Measurements from ENCODE around the gene TMEM272.

Gene TMEM272, protein sequence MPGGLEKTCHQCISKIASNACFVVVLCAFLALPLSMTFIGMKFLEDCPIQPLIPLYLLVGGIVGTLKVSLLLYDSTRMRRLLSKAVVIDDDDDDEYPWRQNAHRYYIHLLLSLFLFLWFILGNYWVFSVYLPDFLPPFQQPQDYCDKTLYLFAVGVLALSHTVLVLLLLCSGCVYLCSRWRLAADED

DNA sequence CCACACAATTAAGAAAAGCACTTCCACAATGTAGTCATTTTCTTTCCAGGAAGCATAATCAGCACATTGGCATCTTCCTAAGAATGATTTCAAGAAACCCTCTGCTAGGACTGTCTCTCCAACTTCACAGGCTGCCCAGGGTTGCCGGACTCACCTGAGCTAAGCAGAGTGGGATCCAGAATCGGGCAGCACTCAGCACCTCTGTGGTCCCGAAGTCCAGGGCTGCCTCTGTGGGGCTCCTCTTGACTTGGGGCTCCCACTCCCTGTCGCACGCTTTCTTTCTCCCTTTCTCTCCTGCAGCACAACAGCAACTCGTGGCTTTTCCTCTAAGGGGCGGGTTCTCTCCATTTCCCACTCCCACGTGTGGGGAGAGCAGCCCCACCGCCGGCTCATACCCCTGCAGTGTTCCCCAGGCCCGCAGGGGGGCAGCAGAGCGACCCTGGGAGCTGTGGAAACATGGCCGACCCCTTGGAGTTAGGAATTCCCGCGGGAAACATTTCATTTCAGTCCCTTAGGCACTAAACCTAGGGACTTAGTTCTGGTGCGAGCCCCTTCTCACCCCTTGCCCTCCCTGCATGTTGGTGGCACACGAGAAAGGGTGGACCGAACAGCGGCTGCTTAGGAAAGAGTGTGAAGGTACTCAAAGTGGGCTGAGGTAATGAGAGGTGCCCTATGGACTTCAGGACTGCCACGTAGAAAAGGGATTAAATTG lies at the start of gene TMEM272:
TMEM272 (minus strand) TSS at position 316 of the 712 bp plus-strand sequence. CDS start 6,647 bp downstream, outside the sequence.
- peak; percentile 68 for DNase-seq

DNA sequence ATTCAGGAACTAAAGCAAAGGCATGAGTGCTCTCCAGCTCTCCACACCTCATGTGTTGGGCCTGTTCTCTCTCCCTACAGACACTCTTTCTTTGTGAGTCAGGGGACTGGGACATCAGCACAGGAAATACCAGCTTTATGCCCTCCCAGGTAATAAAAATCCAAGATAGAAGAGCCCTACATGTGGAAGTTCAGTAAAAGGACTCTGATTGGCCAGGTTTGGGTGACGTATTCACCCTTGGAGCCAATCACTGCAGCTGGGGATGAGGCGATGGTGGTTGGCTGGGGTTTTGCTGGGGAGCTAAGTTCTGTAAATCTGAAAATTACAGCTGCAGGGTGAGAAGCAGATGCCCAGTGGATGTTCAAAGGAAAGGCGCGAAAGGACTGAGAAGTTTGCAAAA lies 49.3 kb upstream of the TMEM272 start:
- DNase-seq: no peak

DNA sequence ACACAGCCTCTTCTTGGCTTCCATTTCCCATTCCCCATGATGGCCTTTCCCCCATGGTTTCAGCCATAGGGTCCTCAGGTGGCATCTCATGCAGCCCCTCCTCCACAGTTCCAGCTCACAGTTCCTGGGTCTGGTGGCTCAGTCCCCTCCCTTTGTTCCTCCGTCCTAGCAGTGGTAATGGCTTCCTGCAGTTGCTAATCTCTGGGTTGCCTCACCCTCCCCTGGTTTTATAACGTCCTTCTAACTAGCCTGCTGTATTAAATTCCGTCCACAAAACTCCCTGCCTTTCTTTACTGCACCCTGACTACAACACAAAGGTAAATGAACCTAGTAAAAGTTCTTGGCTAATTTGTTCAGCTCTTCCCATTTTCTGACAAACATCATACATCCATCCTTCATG lies 47.7 kb upstream of the TMEM272 start:
- no peak for DNase-seq

DNA sequence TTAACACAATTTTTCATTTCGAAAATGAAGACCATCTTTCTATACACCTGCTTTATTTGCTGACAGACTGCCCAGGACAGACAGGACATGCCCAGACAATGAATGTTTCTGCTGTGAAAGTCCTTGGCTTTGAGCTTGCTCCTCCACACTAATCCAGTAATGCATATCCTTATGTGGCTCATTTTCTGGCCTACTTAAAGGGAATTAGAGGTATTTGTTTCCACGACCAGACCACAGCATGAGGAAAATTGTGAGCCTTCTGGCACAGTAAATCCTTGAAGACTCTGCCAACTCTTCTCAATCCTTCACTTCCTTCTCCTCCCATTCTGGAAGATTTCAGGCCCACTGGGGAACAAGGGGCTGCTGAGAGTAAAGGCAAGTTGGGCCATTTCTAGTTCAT lies 42.5 kb upstream of the TMEM272 start:
- DNase-seq: no peak

DNA sequence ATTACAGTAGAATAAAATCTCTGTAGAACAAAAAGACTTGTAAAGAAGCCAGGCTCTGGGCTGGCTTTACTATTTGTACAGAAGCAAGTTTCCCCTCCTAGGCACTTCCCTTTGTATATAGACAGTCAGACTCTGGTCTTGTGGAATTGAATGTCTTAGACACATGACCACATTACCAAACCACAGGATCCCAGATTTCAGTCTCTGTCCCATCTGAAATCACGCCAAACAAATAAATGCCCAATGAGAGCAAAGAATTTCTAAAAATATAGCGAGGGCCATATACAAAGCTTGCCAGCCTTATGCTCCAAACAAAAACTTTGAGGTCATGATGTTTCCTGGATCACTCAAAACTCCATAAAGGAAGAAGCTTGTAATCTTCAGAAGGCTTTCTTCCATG lies 40.7 kb upstream of the TMEM272 start:
- no peak for DNase-seq

DNA sequence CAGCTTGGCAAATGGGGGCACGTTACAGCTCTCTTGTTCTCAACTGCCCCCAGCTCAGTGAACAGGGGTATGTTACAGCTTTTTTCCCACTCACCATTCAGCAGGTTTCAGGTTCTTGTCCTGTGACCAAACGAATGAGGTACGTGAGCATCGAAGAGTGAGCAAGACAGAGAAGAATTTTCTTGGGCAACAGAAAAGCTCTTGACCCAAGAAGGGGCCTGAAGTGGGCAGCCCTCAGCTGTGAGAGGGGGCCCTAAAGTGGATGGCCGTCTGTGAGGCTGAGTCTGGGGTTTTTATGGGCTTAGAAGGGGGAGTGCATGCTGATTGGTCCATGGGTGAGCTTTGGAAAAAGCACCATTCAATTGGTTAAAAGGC lies 38.2 kb upstream of the TMEM272 start:
- DNase-seq: no peak

DNA sequence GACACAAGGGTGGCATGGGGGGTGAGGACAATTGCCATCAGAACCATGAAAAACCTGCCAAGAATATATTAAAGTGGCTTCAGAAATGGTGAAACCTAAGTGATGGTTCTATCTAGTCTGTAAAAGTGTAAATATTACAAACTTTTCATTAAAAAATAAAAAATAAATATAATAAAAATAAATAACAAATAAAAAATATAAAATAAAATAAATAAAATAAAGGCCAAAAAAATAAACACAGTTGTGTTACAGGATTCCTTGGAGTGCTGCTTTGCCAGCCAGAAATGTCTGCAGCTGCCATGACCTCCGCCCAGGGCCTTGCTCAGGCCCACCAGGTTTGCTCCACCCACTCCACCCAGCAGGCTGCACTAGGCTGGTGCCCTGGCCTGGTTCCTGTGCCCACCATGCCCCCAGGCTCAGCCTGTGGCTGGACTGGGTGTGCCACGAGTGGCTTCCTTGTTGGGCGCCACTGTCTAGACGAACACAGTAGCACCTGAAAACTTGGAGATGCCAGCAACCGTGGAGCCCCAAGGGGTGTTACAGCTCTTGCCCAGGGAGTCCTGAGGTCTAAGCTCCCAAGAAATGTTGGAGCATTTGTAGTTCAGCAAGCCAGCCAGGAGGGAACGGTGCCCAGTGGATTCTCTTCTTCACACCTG lies 37.7 kb upstream of the TMEM272 start:
- no peak for DNase-seq

DNA sequence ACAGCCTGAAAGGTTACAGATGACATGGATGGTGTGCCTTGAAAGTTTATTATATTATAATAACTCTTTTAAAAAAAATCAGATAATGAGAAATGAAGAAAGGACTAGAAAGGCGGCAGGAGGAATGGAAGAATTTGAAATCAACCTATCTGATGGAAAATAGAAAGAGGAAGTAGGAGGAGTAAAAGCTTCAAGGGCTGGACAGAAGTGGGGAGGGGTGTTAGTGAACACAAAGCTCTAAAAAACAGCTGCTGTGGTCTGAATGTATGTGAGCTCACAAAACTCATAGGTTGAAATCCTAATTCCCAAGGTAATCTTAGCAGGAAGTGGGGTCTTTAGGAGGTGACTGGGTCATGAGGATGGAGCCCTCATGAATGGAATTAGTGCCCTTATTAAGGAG lies 36.3 kb upstream of the TMEM272 start:
- no peak for DNase-seq

DNA sequence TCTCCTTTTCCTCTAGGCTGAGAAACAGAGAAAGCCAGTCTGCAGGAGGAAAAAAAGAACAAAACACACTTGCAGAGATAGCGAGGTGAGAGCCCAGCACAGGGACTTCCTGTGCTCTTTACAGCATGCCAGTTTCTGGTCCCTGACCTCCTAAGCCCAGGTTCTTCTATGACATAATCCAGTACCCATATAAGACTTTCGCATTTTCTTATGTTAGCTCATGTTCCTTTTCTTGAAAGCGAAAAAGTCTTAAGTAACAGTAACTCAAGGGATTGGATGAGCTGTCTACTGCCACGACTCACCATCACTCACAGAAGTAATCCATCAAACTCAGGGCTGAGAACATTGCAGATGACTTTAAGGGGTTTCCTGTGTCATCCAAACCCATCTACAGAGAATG lies 34.2 kb upstream of the TMEM272 start:
- DNase-seq: no peak

DNA sequence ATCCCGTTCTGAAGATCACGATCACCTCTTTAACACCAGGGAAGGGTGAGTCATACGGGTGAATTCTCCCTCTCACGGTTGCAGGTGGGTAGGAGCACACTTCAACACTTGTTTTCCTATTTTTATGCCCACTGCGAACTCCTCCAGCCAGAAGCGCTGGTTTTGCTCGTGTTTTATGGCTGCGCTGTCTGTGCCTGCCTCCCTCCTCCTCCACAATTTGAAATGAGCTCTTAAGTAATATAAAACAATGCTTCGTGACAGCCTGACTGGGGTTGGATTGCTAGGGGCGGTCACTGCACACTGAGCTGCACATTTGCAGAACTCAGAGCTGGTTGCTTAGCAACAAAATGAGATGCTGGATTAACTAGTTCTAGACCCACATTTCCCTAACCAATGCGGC lies 29.7 kb upstream of the TMEM272 start:
- no peak for DNase-seq

DNA sequence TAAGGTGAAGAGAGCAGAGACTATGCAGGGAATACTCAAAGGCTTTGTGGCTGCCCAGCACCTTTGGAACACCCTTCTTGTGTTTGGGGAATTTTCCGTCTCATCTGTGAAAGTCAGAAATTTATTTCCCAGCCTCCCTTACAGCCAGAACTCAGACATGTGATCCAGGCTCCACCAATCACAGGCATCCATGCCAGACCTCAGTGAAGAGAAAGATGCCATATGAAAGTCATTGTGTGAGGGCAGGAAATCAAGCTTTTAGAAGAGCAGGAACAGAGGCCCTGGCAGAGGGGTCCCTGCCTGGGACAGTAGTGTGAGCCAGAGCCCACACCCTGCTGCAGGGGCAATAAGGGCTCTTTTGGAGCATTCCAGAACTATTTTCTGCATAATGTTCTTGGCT lies 28.9 kb upstream of the TMEM272 start:
- no peak for DNase-seq

DNA sequence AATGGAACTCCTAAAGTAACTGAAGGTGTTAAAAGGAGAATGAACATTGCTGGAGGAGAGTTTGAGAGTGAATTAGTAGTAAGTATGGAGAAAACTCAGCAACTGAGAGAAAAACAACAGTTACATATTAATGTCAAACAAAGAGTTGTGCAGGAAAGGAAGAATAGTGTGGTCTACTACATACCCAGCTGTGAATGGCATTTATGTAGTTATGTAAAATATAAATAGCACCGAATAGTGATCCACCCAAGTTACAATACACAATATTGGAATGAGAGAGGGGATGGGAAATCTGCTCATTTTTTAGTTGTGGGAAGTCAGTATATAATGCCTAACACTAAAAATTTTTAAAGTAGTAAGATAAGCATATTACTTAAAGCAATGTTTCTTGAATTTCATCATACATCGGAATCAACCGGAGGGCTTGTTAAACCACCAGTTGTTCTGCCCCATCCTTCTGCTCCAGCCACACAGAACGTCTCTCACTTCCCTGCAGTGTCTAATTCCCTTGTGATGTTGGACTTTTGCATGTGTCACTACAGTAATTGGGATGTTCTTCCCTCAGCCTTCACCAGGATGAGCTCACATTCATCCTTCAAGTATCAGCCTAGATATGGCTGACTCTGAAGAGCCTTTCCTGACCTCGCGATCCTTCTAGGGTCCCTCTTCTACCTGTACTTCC lies 28.3 kb upstream of the TMEM272 start:
- no peak for DNase-seq

DNA sequence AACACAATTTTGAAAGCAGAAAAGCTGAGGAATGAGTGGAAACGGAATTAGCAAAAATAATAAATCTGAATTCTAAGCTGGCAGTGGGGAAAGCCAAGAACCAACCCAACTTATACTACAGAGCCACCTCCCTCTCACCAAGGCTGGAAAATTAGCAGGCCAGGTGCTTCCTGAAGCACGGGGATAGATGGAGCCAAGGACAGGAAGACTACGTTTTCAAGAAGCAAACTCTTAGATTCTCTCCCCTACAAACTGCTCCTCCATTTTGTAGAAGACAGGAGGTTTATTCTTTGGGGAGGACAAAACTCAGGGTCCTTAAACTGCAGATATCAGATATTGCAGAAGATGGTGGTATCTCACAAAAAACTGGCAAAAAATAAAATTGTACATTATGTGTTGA lies 25.6 kb upstream of the TMEM272 start:
- DNase-seq: no peak

DNA sequence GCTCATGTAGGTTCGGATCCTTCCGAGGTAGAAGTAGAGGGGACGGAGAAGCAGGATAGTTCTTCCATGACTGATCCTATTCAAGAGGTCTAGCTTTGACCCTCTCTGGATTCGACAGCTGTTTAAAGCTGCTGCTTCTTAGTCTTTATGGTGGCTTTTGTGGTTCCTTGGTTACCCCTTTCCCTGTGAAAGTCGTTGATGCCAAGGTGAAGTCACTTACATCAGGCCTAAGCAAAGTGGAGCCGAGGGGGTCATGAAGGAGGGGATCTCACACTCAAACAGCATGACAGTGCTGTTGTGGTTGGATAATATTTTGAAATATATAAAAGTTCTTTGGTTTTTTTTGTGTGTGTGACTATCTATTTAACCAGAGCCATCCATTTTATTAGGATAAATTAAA lies 24.9 kb upstream of the TMEM272 start:
- DNase-seq: no peak

DNA sequence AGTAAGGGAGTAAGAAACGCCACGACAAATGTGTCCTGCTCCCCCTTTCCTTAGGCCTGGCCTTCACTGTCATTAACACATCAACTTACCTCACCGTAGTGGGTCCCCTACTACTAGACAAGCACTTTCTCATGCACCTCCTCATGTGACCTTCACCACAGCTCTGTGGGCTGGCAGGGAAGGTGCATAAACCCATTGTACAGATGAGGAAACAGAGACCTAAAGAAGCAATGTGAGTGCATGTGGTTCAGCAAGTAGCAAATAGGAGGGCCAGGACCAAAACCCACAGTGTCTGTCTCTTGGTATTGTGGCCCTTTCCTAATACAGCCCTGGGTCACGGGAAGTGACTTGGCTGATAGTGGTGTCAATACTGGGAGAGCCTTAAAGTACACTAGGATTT lies 22.1 kb upstream of the TMEM272 start:
- no peak for DNase-seq

DNA sequence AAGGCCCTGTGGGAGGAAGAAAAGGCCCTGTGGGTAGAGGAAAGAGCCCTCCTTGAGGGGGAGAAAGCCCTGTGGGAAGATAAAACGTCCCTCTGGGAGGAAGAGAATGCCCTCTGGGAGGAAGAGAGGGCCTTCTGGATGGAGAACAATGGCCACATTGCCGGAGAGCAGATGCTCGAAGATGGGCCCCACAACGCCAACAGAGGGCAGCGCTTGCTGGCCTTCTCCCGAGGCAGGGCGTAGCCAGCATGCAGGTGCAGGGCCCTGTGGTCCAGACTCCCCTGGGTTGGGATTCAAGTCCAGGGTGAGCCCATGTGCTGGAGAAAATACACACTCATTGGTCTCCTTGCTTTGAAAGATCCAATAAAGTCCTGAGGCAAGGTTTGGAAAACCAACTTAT lies 20.9 kb upstream of the TMEM272 start:
- DNase-seq: no peak

DNA sequence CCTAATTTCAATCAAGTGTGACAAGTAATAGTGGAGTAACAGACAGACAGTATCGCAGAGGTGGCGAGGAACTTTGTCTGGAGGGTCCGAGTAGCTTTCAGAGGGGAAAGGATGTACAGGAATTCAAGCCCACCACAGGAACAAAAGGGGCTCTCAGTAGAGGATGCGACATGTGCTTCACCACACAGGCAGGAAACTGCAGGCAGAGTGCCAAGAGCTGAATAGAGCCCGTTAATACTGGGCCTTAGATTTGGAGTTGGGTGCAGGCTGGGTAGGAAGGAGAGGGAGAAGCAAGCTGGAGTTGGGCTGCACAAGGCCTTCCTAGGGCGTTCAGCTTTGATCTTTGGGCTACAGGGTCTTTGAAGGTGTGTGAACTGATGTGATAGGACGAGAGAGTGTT lies 18.0 kb upstream of the TMEM272 start:
- DNase-seq: no peak

DNA sequence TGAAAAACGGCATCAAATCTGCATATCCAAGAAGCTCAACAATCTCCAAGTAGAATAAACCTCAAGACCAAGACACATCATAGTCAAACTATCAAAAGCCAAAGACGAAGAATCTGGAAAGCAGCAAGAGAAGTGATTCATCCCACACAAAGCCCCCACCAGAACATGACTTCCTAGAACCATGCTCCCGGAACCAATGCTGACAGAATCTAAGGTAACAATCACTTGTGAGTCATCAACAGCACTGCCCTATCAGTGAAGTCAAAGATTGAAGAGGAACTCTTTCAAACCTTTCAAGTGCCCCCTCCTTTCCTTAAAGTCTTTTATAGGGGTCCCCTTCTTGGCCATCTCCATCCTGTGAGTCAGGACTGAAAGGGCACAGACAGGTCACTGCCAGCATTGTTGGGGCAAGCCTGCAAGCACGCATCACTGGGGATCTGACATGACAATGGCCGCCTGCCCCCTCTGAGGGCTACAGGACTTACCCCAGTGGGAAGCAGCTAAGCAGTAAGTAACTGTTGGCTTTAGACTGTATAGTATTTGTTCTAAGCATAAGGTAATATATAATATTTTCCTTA lies 16.8 kb upstream of the TMEM272 start, which contains the start of gene CCDC70:
CCDC70 (plus strand) TSS at position 247 of the 578 bp plus-strand sequence. CDS start 3,443 bp downstream, outside the sequence.
- peak; percentile 27 for DNase-seq

DNA sequence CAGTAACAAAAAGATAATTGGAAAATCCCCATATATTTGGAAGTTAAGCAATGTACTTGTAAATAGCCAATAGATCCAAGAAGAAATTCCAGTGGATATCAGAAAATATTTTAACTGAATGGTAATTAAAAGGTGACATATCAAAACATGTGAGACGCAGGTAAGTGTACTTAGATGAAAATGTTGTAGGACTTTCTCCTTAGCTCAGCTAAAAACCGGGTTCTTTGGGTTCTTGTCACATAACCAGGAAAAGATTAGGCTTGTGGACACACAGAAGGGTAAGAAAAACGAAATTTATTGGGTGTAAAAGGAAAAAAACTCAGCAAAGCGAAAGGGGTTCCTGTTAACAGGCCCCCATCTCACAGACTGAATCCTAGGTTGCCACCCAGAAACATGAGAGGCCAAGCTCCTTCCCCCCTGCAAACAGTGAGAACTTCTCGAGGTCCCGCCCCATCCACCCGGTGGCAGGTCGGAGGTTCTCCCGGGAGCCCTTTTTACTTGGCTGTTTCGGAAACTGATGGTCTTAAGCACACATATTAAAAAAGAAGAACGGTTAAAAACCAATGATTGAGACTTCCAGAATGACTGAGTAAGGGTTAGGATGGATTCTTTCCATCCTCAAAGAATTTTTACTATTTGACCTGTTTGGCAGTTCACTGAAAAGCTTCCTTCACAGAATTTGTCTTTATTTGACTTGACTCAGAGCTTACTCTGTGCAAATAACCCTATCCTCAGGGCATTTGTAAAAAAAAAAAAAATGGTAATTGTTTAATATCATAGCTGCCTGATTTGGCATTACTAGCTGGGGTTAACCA lies 13.7 kb upstream of the TMEM272 start:
- no peak for DNase-seq

DNA sequence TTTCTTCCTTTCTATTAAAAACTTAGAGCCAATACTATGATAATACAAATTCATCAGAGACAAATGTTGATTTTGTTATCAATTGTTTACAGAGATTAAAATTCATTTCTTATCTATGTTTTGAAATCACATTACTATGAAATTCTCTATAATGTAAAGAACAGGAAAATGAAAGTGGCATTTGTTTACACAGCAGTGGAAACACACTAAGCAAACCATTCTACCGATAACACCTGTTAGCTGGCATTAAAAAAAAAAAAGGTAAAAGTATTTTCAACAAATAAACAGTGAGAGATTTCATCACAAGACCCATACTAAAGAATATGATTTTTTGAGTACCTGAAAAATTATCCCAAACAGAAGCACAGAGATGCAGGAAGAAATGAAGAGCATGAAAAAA lies 12.0 kb upstream of the TMEM272 start:
- no peak for DNase-seq

DNA sequence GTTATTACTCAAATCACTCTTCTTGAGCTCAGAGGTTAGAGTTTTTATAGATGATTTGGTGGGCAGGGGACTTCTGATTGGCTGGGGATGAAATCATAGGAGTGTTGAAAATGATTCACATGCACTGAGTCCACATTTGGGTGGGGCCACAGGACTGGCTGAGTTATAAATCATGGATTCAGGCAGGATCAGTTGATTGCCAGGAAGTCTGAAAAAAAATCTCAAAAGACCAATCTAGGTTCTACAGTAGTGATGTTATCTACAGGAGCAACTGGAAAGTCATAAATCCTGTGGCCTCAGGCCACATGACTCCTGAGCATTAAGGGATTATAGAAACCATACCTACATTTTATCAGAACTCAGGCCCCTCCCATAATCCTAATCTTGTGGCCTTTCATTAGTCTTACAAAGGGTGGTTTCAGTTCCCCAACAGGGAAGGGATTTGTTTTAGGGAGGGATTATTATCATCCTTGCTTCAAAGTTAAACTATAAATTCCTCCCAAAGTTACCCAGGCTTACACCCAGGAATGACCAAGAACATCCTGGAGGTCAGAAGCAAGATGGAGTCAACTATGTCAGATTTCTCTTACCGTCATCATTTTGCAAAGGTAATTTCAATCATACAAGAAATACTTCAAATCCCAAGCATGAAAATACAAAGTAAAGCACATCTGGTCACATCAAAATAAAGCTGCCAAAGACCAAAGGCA lies 11.2 kb upstream of the TMEM272 start:
- no peak for DNase-seq

All from stimulated activated CD4-positive, alpha-beta T cell treated with anti-CD3 and anti-CD28 coated beads, Interleukin-4, amount 100 ng/mL, for 24 hours (primary cell).